ENCODE results near the gene SNRNP25.
A peak's percentile ranks its signal among the peaks of the same experiment; 100 is the strongest.

The SNRNP25 gene

GRCh38 chr16:65745-66144 is 12.1 kb downstream of the SNRNP25 start:
- Histone ChIP-seq H3K27ac (ENCODE audit: low read depth, low read length) (no peak overlapping the region), H2BK120ac (ENCODE audit: insufficient read depth, low read length, poor library complexity) (no peak overlapping the region), H3K9me3 (ENCODE audit: insufficient read depth, low read depth, low read length) (peaks cover 2% of the 10 kb centered on the region), H3K79me1 (ENCODE audit: low read length) (peaks cover 3% of the 10 kb centered on the region), H3K18ac (ENCODE audit: low read length) (peak overlapping the region; percentile 44), H3K4ac (ENCODE audit: low read depth, low read length) (no peak overlapping the region), H2AK5ac (ENCODE audit: low read length) (no peak overlapping the region), H4K12ac (ENCODE audit: low read depth, low read length) (no peak overlapping the region), H2BK12ac (ENCODE audit: low read length) (no peak overlapping the region), H3K23ac (ENCODE audit: low read length) (no peak overlapping the region), H2BK5ac (ENCODE audit: low read depth, low read length, poor library complexity) (no peak overlapping the region), H3K4me1 (ENCODE audit: control insufficient read depth in 1 of 2, insufficient read depth in 2 of 2, low read length in 2 of 2) (peaks cover 19 to 20% of the 10 kb centered on the region in 2 experiments), H2AFZ (ENCODE audit: insufficient read depth, low read length, poor library complexity) (no peak overlapping the region), H4K91ac (ENCODE audit: low read depth, low read length) (no peak overlapping the region), H3K4me2 (ENCODE audit: low read length) (no peak overlapping the region), H3K9ac (ENCODE audit: low read length) (no peak overlapping the region), H3K36me3 (ENCODE audit: control insufficient read depth in 1 of 2, insufficient read depth in 2 of 2, low read length in 2 of 2) (peaks cover 46% of the 10 kb centered on the region in 2 experiments), H3K79me2 (ENCODE audit: control insufficient read depth, insufficient read depth, low read length, poor library complexity) (peaks cover 7% of the 10 kb centered on the region), H3K4me3 (ENCODE audit: low read depth, low read length) (no peak overlapping the region), H4K8ac (ENCODE audit: low read depth, low read length) (no peak overlapping the region), H3K27me3 (ENCODE audit: insufficient read depth, low read length) (no peaks in the 10 kb centered on the region), H3K14ac (ENCODE audit: low read length) (no peak overlapping the region)
- no CpG with 5 or more reads among the region's 17 CpGs for WGBS (ENCODE audit: extremely low coverage, insufficient coverage, insufficient read length)
- DNase-seq, result peak; percentile 70 to 91

- no CpG with 5 or more reads among the region's 13 CpGs for WGBS (ENCODE audit: extremely low coverage, insufficient coverage, insufficient read length)
Measured at GRCh38 chr16:66309-67182, 12.9 kb downstream of the SNRNP25 start.

DNA sequence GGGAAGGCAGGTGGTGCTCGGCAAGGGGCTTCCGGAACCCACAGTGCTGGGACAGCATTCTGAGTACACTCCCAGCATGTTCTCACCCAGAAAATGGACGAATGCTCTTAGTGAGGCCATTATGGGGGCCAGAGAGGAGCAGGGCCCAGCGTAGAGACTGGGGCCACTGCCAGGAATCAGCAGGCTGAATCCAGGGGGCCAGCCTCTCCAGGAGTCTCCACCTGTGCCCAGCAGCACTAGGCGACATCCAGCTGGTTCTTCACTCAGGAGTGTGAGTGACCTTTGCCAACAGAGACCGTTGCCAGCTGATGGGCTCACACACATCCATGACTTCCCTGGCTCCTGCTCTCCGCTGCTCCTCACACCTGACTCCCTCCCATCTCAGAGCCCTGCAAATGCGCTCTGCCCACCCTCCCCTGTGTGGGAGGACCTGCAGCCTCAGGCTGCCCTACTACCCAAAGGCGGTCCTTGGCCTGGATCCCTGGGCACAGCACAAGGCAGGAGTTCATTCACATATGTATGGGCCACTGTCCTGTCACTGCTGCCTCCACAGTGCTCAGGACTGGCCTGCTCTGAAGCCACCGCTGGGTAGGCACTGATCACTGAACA is 13.7 kb downstream of the SNRNP25 start:
- Histone ChIP-seq H2BK12ac (ENCODE audit: low read length) (no peak overlapping the region), H2BK5ac (ENCODE audit: low read depth, low read length, poor library complexity) (no peak overlapping the region), H3K18ac (ENCODE audit: low read length) (no peak overlapping the region), H3K27me3 (ENCODE audit: insufficient read depth, low read length) (no peaks in the 10 kb centered on the region), H2AK5ac (ENCODE audit: low read length) (no peak overlapping the region), H3K4me3 (ENCODE audit: low read depth, low read length) (no peak overlapping the region), H4K91ac (ENCODE audit: low read depth, low read length) (no peak overlapping the region), H2BK120ac (ENCODE audit: insufficient read depth, low read length, poor library complexity) (no peak overlapping the region), H3K79me2 (ENCODE audit: control insufficient read depth, insufficient read depth, low read length, poor library complexity) (peaks cover 18% of the 10 kb centered on the region), H3K23ac (ENCODE audit: low read length) (no peak overlapping the region), H3K27ac (ENCODE audit: low read depth, low read length) (no peak overlapping the region), H3K9me3 (ENCODE audit: insufficient read depth, low read depth, low read length) (peaks cover 2% of the 10 kb centered on the region), H4K12ac (ENCODE audit: low read depth, low read length) (no peak overlapping the region), H3K79me1 (ENCODE audit: low read length) (peaks cover 14% of the 10 kb centered on the region), H3K9ac (ENCODE audit: low read length) (no peak overlapping the region), H3K4me2 (ENCODE audit: low read length) (no peak overlapping the region), H3K36me3 (ENCODE audit: control insufficient read depth in 1 of 2, insufficient read depth in 2 of 2, low read length in 2 of 2) (peaks cover 31 to 32% of the 10 kb centered on the region in 2 experiments), H3K4ac (ENCODE audit: low read depth, low read length) (no peak overlapping the region), H2AFZ (ENCODE audit: insufficient read depth, low read length, poor library complexity) (no peak overlapping the region), H3K14ac (ENCODE audit: low read length) (no peak overlapping the region), H4K8ac (ENCODE audit: low read depth, low read length) (no peak overlapping the region), H3K4me1 (ENCODE audit: control insufficient read depth in 1 of 2, insufficient read depth in 2 of 2, low read length in 2 of 2) (peaks cover 24 to 26% of the 10 kb centered on the region in 2 experiments)
- no peak for DNase-seq
- WGBS (ENCODE audit: extremely low coverage, insufficient coverage, insufficient read length), result no CpG with 5 or more reads among the region's 10 CpGs

More at GRCh38 chr16:66309-67182, 12.9 kb downstream of the SNRNP25 start:
- no peak overlapping the region for H4K12ac ChIP-seq (ENCODE audit: low read depth, low read length)
- H3K4me1 ChIP-seq (ENCODE audit: control insufficient read depth in 1 of 2, insufficient read depth in 2 of 2, low read length in 2 of 2), result peaks cover 24 to 26% of the 10 kb centered on the region in 2 experiments
- no peak overlapping the region for H3K4ac ChIP-seq (ENCODE audit: low read depth, low read length)
- no peak overlapping the region for H3K27ac ChIP-seq (ENCODE audit: low read depth, low read length)
- peaks cover 2% of the 10 kb centered on the region for H3K9me3 ChIP-seq (ENCODE audit: insufficient read depth, low read depth, low read length)
- H2AFZ ChIP-seq (ENCODE audit: insufficient read depth, low read length, poor library complexity), result no peak overlapping the region
- no peak overlapping the region for H3K18ac ChIP-seq (ENCODE audit: low read length)
- no peak overlapping the region for H3K9ac ChIP-seq (ENCODE audit: low read length)
- H3K79me1 ChIP-seq (ENCODE audit: low read length), result peaks cover 9% of the 10 kb centered on the region
- no peak overlapping the region for H2BK12ac ChIP-seq (ENCODE audit: low read length)
- H2BK120ac ChIP-seq (ENCODE audit: insufficient read depth, low read length, poor library complexity), result no peak overlapping the region
- no peak for DNase-seq
- H4K91ac ChIP-seq (ENCODE audit: low read depth, low read length), result no peak overlapping the region
- H3K23ac ChIP-seq (ENCODE audit: low read length), result no peak overlapping the region
- H3K36me3 ChIP-seq (ENCODE audit: control insufficient read depth in 1 of 2, insufficient read depth in 2 of 2, low read length in 2 of 2), result peaks cover 39% of the 10 kb centered on the region in 2 experiments
- peaks cover 13% of the 10 kb centered on the region for H3K79me2 ChIP-seq (ENCODE audit: control insufficient read depth, insufficient read depth, low read length, poor library complexity)
- no peak overlapping the region for H4K8ac ChIP-seq (ENCODE audit: low read depth, low read length)
- no peaks in the 10 kb centered on the region for H3K27me3 ChIP-seq (ENCODE audit: insufficient read depth, low read length)
- H3K4me3 ChIP-seq (ENCODE audit: low read depth, low read length), result no peak overlapping the region
- H2BK5ac ChIP-seq (ENCODE audit: low read depth, low read length, poor library complexity), result no peak overlapping the region
- H3K14ac ChIP-seq (ENCODE audit: low read length), result no peak overlapping the region
- no peak overlapping the region for H2AK5ac ChIP-seq (ENCODE audit: low read length)
- H3K4me2 ChIP-seq (ENCODE audit: low read length), result no peak overlapping the region

DNA sequence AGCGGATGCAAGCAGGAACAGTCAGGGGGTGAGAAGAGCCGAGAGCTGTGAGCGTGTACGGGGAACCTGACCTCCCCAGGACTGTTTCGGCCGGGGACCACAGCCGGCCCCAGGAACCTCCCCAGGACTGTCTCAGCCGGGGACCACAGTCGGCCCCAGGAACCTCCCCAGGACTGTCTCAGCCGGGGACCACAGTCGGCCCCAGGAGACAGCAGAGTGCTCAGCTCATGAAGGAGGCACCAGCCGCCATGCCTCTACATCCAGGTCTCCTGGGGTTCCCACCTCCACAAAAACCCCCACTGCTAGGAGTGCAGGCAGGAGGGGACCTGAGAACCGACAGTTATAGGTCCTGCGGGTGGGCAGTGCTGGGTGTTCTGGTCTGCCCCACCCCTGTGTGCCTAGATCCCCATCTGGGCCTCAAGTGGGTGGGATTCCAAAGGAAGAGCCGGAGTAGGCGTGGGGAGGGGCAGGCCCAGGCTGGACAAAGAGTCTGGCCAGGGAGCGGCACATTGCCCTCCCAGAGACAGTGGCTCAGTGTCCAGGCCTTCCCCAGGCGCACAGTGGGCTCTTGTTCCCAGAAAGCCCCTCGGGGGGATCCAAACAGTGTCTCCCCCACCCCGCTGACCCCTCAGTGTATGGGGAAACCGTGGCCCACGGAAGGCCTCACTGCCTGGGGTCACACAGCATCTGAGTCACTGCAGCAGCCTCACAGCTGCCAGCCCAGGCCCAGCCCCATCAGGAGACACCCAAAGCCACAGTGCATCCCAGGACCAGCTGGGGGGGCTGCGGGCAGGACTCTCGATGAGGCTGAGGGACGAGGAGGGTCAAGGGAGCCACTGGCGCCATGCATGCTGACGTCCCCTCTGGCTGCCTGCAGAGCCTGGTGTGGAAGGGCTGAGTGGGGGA is 14.5 kb downstream of the SNRNP25 start:
- Histone ChIP-seq H3K4me3 (ENCODE audit: low read depth, low read length) (no peak overlapping the region), H4K91ac (ENCODE audit: low read depth, low read length) (no peak overlapping the region), H3K14ac (ENCODE audit: low read length) (no peak overlapping the region), H3K36me3 (ENCODE audit: control insufficient read depth in 1 of 2, insufficient read depth in 2 of 2, low read length in 2 of 2) (peaks cover 23% of the 10 kb centered on the region in 2 experiments), H2BK12ac (ENCODE audit: low read length) (no peak overlapping the region), H3K23ac (ENCODE audit: low read length) (no peak overlapping the region), H4K8ac (ENCODE audit: low read depth, low read length) (no peak overlapping the region), H2AFZ (ENCODE audit: insufficient read depth, low read length, poor library complexity) (no peak overlapping the region), H3K27ac (ENCODE audit: low read depth, low read length) (no peak overlapping the region), H3K9me3 (ENCODE audit: insufficient read depth, low read depth, low read length) (peaks cover 2% of the 10 kb centered on the region), H2AK5ac (ENCODE audit: low read length) (no peak overlapping the region), H3K9ac (ENCODE audit: low read length) (no peak overlapping the region), H3K4me2 (ENCODE audit: low read length) (no peak overlapping the region), H2BK120ac (ENCODE audit: insufficient read depth, low read length, poor library complexity) (no peak overlapping the region), H3K27me3 (ENCODE audit: insufficient read depth, low read length) (no peaks in the 10 kb centered on the region), H3K79me2 (ENCODE audit: control insufficient read depth, insufficient read depth, low read length, poor library complexity) (peaks cover 18% of the 10 kb centered on the region), H2BK5ac (ENCODE audit: low read depth, low read length, poor library complexity) (no peak overlapping the region), H3K79me1 (ENCODE audit: low read length) (peaks cover 19% of the 10 kb centered on the region), H3K4ac (ENCODE audit: low read depth, low read length) (peak overlapping the region; percentile 8), H3K18ac (ENCODE audit: low read length) (peak overlapping the region; percentile 30), H3K4me1 (ENCODE audit: control insufficient read depth in 1 of 2, insufficient read depth in 2 of 2, low read length in 2 of 2) (peaks cover 30% of the 10 kb centered on the region in 2 experiments), H4K12ac (ENCODE audit: low read depth, low read length) (peak overlapping the region; percentile 5)
- DNase-seq, result no peak
- no CpG with 5 or more reads among the region's 27 CpGs for WGBS (ENCODE audit: extremely low coverage, insufficient coverage, insufficient read length)
